Measurements from ENCODE around the gene UNC5B. TPM values are rescaled to one million over a fixed set of nuclear protein-coding genes. Genes with fewer than 3 reads are reported as not detected.

UNC5B gene
- total RNA-seq, 1 donor from 2014 or later = 0.63 TPM

DNA sequence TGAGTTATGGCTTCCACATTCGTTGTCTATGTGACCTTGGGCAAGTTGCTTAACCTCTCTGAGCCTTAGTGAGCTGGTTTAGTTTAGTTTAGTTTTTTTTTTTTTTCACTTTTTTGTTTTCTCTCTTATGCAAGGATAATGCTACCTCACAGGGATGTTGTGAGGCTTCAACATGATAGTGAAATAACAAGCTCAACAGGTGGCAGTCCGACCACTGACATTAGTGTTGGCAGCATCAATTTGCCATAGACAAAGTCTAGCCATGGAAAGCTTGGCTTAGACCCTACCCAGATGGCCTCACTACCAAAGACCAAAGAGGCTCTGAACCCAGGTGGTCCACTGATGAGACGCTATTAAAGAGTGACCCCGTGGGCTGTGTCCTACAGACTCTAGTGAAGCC is 27.2 kb upstream of the UNC5B start:
- no peak for DNase-seq (ENCODE audit: low read depth)
- no peak overlapping the region for H3K4me3 ChIP-seq (ENCODE audit: low read depth, low read length)
- TF ChIP-seq, protein P1, sequence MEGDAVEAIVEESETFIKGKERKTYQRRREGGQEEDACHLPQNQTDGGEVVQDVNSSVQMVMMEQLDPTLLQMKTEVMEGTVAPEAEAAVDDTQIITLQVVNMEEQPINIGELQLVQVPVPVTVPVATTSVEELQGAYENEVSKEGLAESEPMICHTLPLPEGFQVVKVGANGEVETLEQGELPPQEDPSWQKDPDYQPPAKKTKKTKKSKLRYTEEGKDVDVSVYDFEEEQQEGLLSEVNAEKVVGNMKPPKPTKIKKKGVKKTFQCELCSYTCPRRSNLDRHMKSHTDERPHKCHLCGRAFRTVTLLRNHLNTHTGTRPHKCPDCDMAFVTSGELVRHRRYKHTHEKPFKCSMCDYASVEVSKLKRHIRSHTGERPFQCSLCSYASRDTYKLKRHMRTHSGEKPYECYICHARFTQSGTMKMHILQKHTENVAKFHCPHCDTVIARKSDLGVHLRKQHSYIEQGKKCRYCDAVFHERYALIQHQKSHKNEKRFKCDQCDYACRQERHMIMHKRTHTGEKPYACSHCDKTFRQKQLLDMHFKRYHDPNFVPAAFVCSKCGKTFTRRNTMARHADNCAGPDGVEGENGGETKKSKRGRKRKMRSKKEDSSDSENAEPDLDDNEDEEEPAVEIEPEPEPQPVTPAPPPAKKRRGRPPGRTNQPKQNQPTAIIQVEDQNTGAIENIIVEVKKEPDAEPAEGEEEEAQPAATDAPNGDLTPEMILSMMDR (conservative IDR thresholded peaks at IDR 0.05; ENCODE audit: low read depth, low read length) = no peak

DNA sequence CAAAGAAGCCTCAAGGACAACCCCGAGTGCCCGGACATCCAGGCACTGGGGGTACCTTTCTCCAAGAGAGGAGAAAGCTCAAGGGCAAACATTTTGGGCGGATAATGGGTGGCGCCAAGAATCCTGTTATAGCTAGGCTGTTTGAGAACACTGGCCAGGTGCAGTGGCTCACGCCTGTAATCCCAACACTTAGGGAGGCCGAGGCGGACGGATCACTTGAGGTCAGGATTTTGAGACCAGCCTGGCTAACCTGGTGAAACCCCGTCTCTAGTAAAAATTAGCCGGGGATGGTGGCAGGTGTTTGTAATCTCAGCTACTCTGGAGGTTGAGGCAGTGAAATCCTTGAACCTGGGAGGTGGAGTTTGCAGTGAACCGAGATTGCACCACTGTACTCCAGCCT is 25.2 kb upstream of the UNC5B start:
- TF ChIP-seq, protein P1 (conservative IDR thresholded peaks at IDR 0.05; ENCODE audit: low read depth, low read length) = no peak
- DNase-seq (ENCODE audit: low read depth) = no peak
- H3K4me3 ChIP-seq (ENCODE audit: low read depth, low read length) = no peak overlapping the region

DNA sequence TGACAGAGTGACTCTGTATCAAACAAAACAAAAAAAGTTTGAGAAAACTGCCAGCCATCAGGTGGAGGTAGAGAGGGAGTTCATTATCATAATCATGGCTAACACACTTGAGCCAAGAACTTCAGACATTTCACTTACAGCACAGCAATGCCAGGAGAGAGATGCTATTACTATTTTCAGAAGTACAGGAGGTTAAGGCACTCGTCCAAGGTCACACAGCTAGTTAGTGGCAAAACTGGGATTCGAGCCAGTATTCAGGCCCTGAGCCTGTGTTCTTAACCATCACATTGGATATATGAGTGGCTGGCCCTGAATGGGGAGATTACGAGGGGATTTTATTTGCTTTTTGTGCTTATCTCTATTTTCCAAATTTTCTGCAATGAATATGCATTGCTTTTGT is 24.8 kb upstream of the UNC5B start:
- TF ChIP-seq, protein P1 (conservative IDR thresholded peaks at IDR 0.05; ENCODE audit: low read depth, low read length) = peak; percentile 12
- no peak overlapping the region for H3K4me3 ChIP-seq (ENCODE audit: low read depth, low read length)
- DNase-seq (ENCODE audit: low read depth) = no peak

DNA sequence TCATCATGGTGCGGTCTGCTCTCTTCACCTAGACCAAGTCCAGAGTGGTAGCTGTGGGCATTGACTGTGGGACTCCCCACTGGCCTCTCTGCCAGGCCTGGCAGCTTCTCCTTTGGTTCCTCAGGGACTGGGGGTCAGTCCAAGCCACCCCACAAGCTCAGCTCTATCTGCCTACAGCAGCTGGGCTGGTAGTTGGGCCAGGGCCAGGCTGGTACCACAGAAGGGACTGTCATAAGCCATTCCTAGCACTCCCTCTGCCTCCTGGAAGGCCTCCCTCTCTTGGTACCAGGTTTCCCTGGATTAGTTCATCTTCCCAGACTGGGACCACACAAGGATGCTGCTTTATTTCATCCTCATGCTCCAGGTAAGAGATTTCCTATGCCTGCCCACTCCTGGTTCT is 24.2 kb upstream of the UNC5B start:
- no peak for DNase-seq (ENCODE audit: low read depth)
- H3K4me3 ChIP-seq (ENCODE audit: low read depth, low read length) = no peak overlapping the region
- TF ChIP-seq, protein P1 (conservative IDR thresholded peaks at IDR 0.05; ENCODE audit: low read depth, low read length) = no peak

DNA sequence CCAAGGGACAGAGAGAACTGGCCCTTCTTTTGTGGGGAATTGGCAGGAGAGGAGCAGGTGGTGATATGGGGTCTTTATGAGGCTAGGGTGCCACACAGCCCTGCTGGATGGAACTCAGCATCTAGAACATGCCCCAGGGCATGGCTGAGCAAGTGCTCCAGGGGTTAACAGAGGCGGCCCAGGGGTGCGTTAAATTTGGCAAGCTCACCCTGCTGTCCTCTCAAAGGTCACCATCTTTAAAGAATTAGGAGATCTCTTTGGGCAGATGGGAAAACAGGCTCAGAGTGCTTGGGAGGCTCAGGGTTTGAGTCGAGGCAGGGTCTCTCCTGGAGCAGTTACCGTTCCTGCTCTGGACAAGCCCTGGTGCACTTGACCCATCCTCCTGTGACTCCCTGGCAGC is 21.4 kb upstream of the UNC5B start:
- no peak overlapping the region for H3K4me3 ChIP-seq (ENCODE audit: low read depth, low read length)
- no peak for DNase-seq (ENCODE audit: low read depth)
- TF ChIP-seq, protein P1 (conservative IDR thresholded peaks at IDR 0.05; ENCODE audit: low read depth, low read length) = no peak

DNA sequence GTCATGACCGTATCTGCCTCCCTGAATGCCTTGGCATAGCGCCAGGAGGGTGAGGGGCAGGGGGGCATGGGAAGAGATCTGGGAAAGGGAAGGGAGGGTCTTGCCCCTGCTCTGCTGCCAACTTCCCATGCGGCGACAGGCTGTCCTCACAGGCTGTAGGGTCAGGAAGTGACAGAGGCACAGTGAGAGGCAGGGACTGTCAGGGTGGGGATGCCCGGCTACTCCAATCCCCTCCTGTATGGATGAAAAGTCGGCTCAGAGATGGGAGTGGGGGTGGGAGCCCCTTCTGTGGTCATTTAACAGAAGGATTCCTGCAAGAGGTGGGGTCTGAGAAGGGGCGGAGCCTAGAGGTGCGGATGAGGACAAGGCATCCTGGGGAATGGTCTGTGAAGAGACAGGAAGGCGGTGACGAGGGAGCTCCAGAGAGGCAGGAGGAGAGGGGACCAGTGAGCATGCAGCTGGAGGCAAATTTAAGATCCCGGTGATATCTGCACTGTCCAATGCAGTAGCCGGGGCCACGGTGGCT is 20.8 kb upstream of the UNC5B start:
- DNase-seq (ENCODE audit: low read depth) = no peak
- TF ChIP-seq, protein P1 (conservative IDR thresholded peaks at IDR 0.05; ENCODE audit: low read depth, low read length) = no peak

DNA sequence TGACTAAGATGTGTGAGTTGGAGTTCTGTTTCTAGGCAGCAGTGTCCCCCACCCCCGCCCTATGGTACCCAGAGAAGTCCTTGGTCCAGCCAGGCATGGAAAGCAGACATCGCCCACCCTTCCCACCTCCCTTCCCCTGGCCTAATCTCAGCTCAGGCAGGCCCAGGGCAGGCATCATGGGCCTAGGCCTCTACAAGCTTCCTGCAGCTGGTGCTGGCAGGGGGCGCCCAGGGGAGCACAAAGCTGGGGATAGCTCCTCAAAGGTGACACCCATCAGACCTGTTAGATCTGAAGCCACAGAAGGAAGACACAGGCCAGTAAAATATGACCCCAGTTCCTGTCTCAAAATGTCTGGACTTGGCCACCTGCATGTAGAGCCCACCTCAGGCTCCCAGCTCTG is 18.9 kb upstream of the UNC5B start:
- H3K4me3 ChIP-seq (ENCODE audit: low read depth, low read length) = no peak overlapping the region
- TF ChIP-seq, protein P1 (conservative IDR thresholded peaks at IDR 0.05; ENCODE audit: low read depth, low read length) = no peak
- DNase-seq (ENCODE audit: low read depth) = no peak

More for the DNA sequence above, 20.8 kb upstream of the UNC5B start:
- no peak overlapping the region for H3K4me3 ChIP-seq (ENCODE audit: low read depth, low read length)

All from epithelial cell of proximal tubule (primary cell).